ENCODE measurements around the gene SLC23A3.

Gene SLC23A3

DNA sequence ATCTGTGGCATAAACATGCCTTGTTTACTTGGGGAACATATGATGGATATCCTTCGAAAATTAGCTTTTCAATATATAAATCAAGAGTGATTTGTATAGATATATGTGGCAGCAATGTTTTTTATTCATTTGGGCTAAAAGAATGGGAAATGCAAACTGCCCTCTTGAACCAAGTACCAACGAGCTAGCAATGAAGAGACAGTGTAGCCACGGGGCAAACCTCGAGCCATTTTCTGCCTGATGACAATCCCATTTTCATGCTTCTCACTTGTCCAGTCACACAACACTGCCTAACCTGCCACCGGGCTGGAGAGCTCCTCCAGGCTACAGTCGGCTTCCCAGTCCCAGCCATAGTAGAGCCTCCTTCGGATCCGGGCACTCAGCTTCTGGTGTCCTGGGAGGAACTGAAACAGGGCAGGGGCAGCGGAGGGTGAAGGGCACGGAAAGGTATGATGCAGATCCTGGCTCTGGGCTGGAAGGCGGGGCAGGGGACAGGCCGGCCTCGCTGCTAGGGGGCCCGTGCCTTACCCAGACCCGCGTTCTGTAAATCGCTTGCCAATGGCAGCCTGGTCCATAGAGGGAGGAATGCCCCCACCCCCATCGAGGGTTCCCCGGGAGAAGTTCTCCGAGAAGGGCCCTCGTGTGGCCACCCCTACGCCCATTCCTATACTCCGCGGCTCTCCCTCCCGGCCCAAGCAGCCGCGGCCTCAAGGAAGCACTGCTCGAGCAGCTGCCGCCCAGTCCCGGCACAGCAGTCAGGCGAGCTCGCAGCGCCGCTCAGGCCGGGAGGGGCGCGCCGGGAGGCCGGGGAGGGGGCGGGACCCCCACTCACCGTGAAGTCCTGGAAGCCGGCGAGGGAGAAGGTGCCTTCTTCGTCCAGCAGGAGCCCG, 6.3 kb upstream of the SLC23A3 start:
- peak in 1 of 2 experiments; percentile 26 for DNase-seq

DNA sequence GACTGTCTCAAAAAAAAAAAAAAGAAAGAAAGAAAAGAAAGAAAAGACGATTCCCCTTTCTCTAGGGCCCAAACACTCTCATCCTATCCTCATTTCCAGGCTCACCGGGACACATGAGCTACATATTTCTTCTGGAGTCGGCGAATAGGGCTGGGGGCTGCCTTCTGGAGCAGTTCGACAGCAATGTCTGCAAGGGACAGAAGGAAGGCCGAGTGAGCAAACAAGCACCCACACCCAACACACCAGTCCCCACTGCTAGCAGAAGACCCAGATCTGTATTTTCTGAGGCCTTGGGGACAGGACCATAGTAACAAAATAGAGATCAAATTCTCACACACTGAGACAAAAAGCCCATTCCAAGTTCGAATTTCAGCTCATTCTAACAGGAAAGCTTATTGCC, 5.7 kb upstream of the SLC23A3 start:
- no peak for DNase-seq

DNA sequence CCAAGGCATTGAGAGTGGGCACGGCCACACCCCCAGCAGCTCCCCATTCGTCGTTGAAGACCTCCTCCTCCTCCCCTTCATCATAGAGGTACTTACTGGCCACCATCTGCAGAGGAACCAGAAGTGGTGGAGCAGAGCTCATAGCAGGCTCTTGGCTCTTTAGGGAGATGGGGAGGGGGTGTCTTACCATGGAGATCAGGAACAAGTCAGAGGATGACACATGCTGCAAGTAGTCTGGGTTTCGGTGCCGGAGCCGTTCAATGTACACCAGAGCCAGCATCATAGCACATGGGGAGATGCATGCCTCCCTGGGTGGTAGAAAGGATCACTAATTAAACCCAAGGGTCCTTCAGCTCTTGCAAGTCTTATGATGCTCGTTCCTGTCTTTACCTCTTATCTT, 5.0 kb upstream of the SLC23A3 start:
- DNase-seq: no peak

DNA sequence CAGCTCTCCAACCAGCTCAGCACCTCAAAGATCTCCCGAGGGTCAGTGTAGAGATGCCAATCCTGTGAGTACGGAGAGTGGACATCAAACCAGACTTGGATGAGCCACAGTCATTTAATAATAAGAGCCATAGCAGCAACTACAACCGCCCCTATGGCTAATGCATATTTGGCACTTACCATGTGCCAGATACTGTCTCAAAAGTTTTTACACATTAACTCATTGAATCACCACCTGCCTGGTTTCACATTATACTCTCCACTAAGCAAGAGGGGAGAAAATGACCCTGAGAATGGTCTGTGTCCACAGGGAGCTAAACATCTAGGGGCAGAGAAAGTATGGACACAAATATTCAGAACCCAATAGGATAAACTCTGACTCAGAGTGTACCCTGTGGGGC, 4.3 kb upstream of the SLC23A3 start:
- no peak for DNase-seq

DNA sequence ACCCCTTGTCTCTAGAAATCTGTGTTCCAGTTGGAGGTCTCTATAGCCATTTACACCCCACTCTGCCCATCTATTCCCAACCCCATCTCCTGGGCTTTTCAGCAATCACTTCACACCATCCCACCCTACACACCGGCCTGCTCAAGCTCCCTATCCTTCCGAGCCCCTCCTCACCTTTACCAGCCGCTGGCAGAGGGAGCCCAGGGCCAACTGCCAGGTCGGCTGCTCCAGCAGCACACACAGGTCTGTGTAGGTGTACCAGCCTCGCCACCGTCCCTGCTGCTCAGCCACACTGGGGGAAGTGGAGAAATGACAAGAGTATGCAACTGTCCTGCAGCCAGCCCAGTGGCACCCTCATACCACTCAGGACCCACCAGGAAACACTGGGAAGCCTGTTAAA, 3.3 kb upstream of the SLC23A3 start:
- DNase-seq: no peak

DNA sequence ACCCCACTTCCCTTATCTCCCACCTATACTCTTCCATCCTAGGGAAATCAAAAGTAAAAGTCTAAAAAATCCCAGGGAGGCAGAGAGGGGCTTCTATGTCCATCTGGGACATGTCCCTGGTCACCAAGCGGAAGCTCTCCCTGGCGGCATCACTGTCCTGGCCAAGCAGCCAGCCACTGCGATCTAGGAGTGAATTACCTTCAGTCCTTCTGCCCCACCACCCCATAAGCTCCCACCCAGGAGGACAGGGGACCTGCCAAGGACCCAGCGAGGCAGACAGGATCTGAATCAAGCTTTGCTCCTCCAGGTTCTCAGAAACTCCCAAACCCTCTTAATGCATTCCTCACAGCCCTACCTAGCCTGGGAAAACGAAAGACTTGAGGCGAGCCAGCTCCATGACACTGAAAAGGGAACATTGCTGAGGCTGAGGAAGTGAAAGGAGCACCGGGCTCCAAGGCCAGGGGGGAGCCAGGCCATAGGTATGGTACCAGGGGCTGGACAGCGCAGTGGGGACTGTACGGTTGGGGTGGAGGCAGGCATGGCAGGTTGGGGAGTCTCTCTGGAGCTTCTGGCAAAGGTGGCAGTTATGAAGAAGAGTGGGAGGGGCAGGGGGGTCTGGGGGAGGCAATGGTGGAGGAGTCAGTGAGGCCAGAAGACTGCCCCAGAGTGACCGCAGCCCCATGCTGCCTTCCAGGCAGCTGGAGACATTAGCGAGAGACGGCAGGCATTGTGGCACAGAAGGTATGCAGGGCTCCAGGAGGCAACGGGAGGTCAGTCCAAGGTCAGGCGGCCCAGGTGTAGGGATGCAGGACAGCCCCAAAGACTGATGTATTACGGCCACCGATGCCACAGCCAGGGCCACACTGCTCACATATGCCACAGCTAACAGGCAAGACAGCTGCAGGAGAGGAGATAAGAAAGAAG, 2.7 kb upstream of the SLC23A3 start:
- no peak for DNase-seq

DNA sequence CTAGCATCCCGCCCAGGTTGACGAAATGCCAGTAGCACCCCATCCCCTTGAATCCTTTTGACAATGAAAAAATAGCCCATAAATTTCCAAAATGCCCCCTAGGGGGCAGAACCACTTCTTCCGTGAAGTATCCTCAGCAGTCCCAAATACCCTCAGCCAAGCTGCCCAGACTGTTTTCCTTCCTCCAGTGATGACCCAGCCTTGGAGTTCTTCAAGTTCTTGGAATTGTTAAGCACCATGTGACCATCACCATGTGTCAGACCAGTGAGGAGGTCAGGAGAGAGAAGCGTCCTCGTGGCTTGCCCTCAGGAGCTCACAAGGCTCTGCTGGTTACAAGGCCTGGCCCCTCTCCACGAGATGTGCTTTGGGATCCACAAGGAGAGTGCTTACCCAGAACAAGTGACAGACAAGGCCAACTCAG, 1.4 kb upstream of the SLC23A3 start:
- DNase-seq: peak in 1 of 2 experiments; percentile 11

DNA sequence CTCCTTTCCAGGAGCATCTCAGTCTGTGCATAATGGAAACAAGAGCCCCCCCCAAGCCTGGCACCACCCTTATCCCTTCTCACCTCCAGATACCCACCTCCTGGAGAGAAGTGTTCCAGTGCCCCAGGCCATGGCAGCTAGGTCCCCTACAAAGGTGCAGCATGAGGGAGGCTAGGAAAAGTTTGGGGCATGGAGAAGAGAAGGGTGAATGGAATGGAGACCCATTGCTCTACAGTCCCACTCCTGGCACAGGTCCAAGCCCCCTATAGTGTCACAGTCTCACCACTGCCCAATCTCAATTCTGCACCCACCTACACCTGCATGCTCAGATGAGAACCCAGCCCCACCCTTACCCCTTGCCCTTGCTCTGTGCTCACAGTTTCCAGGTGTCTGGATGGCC, 897 bp downstream of the SLC23A3 start:
- DNase-seq: no peak

DNA sequence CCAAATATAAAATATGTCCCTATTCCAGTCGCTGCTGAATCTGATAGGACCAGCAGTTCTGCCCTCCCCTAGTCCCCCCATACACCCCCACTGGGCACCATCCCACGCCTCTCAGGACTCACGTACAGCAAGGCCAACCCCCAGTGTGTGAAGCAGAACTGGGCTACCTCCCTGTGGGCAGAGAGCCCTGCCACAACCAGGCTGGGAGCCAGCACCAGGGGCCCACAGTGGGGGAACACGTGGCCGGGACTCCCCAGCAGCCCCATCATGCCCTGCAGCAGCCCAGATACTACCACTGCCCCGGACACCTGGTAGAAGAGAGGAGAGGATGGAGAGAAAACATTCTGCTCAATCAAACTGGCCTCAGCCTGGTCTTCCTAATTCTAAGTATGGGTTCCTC, 1.3 kb downstream of the SLC23A3 start:
- DNase-seq: no peak

DNA sequence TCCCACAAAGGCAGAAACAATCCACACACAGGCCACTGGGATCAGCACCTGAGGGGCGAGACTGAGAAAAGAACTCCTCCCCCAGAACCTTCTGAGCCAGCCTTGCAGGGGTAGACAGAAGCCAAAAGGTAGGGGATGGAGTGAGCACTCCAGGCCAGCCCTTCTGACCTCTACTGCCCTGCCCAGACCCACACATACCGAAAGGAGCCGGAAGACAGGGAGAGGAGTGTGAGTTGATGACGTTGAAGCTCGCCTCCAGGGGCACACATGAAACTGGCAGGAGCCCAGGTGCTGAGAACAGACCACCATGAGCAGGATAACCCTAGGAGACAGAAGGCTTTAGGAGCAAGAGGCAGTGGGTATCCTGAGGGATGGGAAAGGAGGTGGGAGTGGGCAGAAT, 1.8 kb downstream of the SLC23A3 start:
- DNase-seq: no peak

DNA sequence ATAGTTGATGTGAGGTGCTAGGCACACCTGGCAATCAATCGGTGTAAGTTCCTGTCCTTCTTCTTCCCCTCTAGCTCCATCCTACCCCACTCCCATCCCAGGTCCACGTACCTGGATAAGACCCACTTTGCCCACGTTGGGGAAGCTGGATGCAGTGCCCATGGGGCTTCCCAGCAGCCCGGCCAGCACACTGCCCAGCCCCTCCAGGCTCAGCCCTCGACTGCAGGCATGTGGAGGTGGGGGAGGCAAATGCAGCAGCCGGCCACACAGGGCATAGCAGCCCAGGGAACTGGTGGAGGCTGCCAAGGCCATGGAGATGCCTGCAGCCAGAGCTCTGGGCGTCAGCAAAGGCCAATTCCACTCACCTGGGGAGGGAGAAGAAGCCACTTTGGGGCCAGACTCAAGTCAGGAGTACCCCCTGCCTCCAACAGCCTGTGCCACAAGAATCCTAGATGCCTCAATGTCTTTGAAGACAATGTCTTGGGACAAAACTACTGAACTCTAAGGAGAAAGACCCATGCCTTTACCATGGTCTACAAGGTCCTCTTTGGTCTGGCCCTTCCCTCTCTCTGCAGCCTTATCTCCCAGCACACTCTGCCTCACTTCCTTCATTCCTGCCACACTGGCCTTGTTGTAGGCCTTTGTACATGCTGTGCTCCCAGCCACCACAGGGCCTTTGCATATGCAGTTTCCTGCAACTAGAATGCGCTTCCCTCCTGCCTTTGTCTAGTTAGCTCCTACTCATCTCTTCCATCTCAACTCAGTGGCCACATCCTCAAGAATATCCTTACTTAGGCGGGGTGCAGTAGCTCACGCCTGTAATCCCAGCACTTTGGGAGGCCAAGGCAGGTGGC, 4.5 kb downstream of the SLC23A3 start:
- no peak for DNase-seq

DNA sequence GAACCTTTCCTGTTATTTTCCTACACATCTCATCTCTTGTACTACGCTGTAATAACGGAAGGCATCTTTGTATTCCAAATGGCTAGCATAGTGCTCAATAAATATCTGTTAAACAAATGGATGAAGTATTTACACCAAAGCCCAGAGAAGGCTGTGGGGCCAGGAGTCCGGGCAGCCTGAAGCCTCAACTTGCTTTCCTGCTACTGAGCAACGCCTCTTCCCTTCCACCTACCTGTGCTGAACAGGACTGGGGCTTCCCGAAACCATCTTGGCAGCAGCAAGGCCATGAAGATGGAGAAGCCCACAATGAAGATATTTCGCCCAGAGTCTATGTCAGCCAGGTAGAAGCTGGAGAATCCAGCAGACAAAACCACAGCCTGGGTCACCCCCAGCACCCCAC, 6.7 kb downstream of the SLC23A3 start:
- DNase-seq: no peak

DNA sequence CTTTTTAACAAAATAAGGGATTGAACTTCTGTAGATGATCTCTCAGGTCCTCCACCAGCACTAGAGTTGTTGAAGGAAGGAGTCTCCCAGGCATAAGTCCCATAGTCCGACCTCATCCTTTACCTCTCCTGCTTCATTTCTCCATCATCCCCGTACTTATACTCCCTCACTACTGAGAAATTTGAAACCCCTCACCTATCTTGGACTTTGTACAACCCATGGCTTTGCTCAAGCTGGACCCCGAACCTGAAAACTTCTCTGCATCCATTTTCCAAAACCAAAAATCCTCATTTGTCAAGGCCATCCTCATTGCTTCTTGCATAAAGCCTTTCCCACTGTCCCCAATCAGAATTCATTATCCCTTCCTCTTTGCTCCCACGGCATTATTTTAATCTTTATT, 8.7 kb downstream of the SLC23A3 start:
- DNase-seq: no peak

DNA sequence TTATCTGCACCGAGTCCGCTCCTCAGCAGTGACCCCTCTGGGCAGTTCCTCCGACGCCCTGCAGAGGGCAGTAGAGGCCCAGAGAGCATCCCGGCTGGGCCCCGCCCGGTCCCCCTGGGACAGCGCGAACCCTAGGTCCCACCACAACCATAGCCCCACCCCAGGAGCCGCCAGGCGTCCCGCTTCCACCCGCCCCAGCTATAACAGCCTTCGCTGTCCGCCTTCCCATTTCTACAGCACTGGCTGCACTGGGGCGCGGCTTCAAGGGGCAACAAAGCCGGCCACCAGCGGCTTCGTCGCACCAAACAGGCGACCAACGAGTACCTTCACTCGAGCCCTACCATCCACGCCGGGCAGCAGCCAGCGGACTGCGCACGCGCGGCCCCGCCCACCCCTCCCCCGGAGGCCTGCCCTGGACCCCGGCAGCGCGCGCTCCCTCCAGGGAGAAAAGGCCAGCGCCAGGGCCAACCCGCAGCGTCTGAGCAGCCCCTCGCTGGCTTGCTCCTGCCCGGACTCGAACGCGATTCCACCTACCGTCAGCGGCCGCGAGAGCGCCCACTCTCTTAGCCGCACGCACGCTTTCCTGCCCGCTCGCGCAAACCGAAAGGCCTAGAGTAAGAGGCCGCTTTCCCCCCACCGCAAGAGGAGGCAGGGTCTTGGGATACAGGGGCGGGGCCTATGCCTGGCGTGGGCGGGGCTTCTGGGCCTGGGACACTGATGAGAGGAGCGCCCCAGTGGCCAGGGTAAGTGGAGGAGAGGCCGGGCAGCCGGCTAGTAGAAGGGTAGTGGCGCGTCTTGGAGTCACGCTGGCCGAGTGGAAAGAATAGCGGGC, 9.4 kb downstream of the SLC23A3 start, which contains the start of gene NHEJ1:
TSS of gene NHEJ1 (minus strand) at position 630 of the 832 bp plus-strand sequence. CDS start 2,453 bp downstream, outside the sequence.
- peak; percentile 92 to 95 for DNase-seq

DNA sequence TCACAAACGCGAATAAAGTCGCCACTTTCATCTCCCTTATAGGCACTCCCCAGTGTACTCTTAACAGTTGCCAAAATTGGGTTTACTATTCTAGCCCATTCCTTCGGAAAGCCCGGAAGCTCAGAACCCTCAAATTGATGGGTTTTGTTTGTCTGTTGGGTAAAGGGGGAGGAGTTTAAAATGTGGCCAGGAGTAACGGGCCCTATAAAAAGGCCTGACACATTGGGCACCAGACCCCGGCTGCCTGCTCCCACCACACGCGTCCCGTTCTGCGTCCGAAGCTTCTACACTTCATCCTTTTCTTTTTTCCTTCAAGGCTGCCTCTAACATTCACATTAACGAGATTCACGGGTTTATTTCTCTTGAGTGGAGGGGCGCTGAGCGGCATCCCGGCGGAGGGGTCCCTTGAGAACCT, 10.1 kb downstream of the SLC23A3 start:
- no peak for DNase-seq

DNA sequence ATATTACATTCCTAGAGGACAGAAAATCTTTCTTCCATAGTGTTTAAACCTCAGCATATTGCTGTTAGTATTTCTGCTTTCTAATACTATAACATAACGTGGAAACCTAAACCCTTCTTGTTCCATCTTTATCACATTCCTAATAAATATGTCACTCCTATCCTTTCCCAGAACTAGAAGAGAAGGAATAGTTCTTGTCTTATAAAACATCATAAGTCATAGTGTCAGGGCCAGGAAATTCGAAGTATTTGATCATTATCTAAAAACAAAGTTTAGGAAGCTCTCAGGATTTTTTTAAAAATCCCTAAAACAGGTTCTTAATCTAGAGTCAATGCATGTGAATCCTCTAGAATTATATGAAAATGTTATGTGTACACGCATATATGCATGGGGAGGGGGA, 11.2 kb downstream of the SLC23A3 start:
- DNase-seq: no peak

DNA sequence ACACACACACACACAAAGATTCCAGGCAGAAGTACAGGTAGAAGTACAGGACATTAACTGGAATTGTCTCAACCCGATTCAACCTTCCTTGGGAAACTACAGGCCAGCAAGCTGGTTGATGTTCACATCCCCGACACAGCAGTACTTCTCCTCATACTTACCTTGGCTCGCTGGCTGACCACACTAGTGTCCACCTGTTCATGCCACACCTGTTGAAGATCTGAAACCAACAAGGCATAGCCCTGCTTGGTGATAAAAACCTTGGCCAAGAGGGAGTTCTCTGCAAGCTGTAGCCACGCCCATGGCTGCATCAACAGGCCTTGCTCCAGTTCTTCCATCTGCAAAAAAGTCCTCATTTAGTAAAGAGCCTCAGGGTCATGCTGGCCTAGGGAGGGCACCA, 11.8 kb downstream of the SLC23A3 start:
- no peak for DNase-seq

DNA sequence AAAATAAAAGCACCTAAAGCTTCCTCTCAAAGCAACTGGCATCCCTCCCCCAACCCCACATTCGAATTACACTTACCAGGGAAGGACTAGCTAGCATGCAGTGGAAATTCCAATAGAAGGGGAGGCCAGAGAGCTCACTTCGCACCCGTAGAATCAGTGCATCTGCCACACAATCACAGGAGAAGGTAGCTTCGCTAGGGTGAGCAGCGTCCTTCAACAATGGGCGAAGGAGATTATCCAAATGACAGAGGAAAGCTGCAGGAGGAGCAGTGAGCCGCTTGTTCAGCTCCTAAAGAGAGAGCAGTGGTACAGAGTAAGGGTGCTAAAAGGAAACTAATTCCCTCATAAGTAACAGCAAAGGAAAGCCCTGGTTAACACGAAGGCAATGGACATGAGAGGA, 12.4 kb downstream of the SLC23A3 start:
- no peak for DNase-seq

DNA sequence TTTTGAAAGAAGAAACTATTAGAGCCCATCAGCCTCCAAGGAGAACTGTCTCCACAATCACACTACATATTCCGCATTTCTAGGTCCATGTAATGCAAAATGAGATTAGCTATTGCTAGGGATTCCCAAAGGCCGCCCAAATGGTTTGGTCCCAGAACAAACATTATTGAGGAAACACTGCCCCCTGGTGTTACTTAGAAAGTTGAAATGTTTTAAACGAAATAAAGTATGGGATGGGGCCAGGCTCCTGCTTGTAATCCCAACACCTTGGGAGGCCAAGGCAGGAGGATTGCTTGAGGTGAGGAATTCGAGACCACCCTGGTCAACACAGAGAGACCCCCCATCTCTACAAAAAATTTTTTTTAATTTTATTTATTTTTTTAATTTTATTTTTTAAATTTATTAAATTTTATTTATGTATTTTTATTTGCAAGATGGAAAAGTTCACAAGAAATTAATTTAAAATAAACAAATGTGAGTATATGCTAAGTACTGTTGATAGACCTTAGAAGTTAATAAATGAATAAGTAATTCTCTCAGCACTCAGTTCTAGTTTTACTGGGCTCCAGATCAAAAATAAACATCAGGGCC, 14.7 kb downstream of the SLC23A3 start:
- DNase-seq: no peak

DNA sequence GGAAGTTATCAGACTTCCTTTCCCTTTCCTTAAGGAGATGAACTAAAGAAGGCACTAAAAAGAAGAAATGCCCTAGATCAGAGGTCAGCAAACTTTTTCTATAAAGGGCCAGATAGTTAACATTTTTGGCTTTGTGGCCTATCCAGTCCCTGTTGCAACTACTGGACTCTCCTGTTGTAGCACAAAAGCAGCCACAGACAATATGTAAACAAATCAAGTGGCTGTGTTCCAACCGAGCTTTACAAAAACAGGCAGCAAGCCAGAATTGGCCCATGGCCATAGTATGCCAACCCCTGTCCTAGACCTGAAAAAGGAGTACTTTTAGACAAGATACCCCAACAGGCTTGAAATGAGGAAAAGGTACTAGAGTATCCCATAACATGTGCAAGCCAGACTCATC, 20.2 kb downstream of the SLC23A3 start:
- no peak for DNase-seq

DNA sequence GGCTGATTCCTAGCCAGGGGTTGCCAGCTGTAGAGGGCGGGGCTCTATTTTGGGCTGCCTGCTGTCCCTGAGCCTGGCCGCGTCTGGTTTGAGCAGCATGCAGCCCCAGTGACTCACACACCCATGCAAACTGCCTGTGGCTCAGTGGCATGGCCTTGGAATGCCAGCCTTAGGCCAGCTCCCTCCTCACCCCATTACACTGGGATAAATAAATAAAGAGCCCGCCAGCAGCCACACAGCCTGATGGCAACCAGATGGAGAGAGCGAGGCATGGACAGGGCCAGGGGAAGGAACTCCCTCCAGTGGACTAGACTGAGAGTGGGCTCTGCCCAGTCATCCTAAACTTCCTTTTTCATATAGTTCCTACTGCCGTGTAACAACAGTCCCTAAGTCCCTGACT, 27.5 kb downstream of the SLC23A3 start:
- DNase-seq: no peak
